Hepatocyte (in vitro differentiated cells): Measurements from ENCODE around the gene POLR3K. TPM values are rescaled to one million over a fixed set of nuclear protein-coding genes. Genes with fewer than 3 reads are reported as not detected.

Experiments
- DNase-seq: peaks from one replicate; pipeline ENCODE4 v3.0.0-alpha.2; 2016; ENCODE audit warnings: low spot score
- H2AFZ ChIP-seq: fragments of 200-600 bp; sonication (generic); 2 replicates; pipeline ENCODE4 v1.6.0; 2016; ENCODE audit warnings: antibody characterized with exemption, mild to moderate bottlenecking
- H3K27ac ChIP-seq: fragments of 200-600 bp; sonication (generic); 2 replicates; pipeline ENCODE4 v1.5.1; 2016; ENCODE audit warnings: mild to moderate bottlenecking
- H3K27me3 ChIP-seq: fragments of 200-600 bp; sonication (generic); 2 replicates; pipeline ENCODE4 v1.6.1; 2016
- H3K36me3 ChIP-seq: fragments of 200-600 bp; sonication (generic); replicated peaks from 2 replicates; pipeline ENCODE4 v1.5.1; 2016; ENCODE audit warnings: low read depth; ENCODE audit not compliant: insufficient read depth
- H3K4me1 ChIP-seq: fragments of 200-600 bp; sonication (generic); 2 replicates; pipeline ENCODE4 v1.5.1; 2016; ENCODE audit warnings: mild to moderate bottlenecking, moderate library complexity; ENCODE audit not compliant: insufficient read depth
- H3K4me2 ChIP-seq: fragments of 200-600 bp; sonication (generic); 2 replicates; pipeline ENCODE4 v1.6.0; 2016
- H3K4me3 ChIP-seq: fragments of 200-600 bp; sonication (generic); 2 replicates; pipeline ENCODE4 v1.5.1; 2016; ENCODE audit warnings: mild to moderate bottlenecking
- H3K79me2 ChIP-seq: fragments of 200-600 bp; sonication (generic); 2 replicates; pipeline ENCODE4 v1.6.0; 2017; ENCODE audit warnings: mild to moderate bottlenecking
- H3K9me2 ChIP-seq: fragments of 200-600 bp; sonication (generic); replicated peaks from 2 replicates; pipeline ENCODE4 v1.6.0; 2017; ENCODE audit warnings: mild to moderate bottlenecking; ENCODE audit not compliant: insufficient read depth
- H3K9me3 ChIP-seq: fragments of 200-600 bp; sonication (generic); 2 replicates; pipeline ENCODE4 v1.5.1; 2016; ENCODE audit warnings: low read depth, mild to moderate bottlenecking
- H4K20me1 ChIP-seq: fragments of 200-600 bp; sonication (generic); 2 replicates; pipeline ENCODE4 v1.6.0; 2016; ENCODE audit warnings: mild to moderate bottlenecking; ENCODE audit not compliant: insufficient read depth, poor library complexity, severe bottlenecking
- CTCF ChIP-seq: fragments of 200-600 bp; sonication (generic); IDR thresholded peaks from 2 replicates; pipeline ENCODE4 v1.5.1; 2016; ENCODE audit warnings: antibody characterized with exemption, mild to moderate bottlenecking; ENCODE audit not compliant: poor library complexity
- EZH2 ChIP-seq: fragments of 200-600 bp; sonication (generic); IDR thresholded peaks from 2 replicates; pipeline ENCODE4 v1.6.1; 2016; ENCODE audit warnings: antibody characterized with exemption, mild to moderate bottlenecking, borderline replicate concordance
- EZH2phosphoT487 ChIP-seq: fragments of 200-600 bp; sonication (generic); IDR thresholded peaks from one replicate; pipeline ENCODE4 v1.6.1; 2018; ENCODE audit warnings: antibody characterized with exemption, mild to moderate bottlenecking, low read depth, moderate library complexity; ENCODE audit not compliant: unreplicated experiment, severe bottlenecking
- WGBS: methylation state at CpG from one replicate; pipeline ENCODE4 v1.1.6; 2016; ENCODE audit warnings: low lambda C conversion rate; ENCODE audit errors: missing lambda C conversion rate; 5-methylcytosine and 5-hydroxymethylcytosine counted together
- polyA plus RNA-seq: library from polyadenylated mRNA; unstranded; fragments of >200 nt; fragmentation: Nextera tagmentation; extraction: Ambion mirVana; gene quantifications from 2 replicates; pipeline ENCODE4 v1.2.1, GENCODE V29; 2016
- total RNA-seq: library from RNA; depleted of rRNA; stranded (reverse); fragments of >200 nt; gene quantifications from 2 replicates; pipeline ENCODE4 v1.2.3, GENCODE V29; 2014

The POLR3K gene
- total and polyA plus RNA-seq, 2 experiments from 2014 or later: 2.7 to 12.5 TPM

DNA sequence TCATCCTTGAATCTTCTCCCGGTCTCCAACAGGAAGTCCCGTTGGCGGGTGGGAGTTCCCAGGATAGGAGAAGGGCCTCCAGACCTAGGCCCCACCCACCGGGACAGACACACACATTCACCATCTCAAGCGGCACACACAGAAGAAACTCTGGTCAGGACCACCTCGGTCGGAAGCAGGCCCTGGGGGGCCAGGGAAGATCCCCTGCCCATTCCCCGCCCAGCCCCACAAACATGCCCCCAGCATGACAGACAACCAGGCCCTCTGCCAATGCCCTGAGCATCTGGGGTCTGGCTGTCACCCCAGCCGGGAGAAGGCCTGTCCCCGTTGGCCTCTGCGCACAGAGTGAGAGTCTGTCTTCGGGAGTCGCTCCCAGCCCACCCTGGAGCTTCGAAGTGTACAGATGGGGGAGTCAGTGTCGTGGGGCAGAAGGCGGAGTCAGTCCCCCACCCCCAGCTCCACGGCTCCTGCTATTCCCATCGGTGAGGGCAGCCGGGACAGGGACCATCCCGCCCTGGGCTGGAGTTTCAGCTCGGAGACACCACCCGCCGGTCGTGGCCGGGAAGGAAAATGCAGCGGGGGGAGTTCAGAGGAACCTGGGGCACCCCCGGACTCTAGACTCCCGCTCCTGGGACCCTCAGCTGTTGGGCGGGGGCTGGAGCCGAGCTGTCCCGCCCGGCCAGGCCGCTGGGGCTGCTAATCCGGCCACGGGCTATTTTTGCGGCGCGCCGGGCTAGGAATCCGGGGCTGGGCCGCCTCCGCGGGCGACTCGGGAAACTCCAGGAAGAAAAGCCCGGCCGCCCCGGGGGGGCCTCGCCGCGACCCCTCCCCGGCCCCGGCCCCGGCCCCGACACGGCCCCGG lies 18.4 kb upstream of the POLR3K start:
- no peaks in the 10 kb centered on the region for H3K9me2 ChIP-seq
- H4K20me1 ChIP-seq: peaks cover 32% of the 10 kb centered on the region
- DNase-seq: peak; percentile 92
- peak overlapping the region; percentile 83 for H3K4me3 ChIP-seq
- no peak for TF ChIP-seq CTCF
- no peak for TF ChIP-seq EZH2
- no peak for TF ChIP-seq EZH2phosphoT487
- H3K9me3 ChIP-seq: no peaks in the 10 kb centered on the region
- peaks cover 52% of the 10 kb centered on the region for H3K4me1 ChIP-seq
- H3K27ac ChIP-seq: peak overlapping the region; percentile 95
- H3K27me3 ChIP-seq: no peaks in the 10 kb centered on the region
- H3K4me2 ChIP-seq: peak overlapping the region; percentile 92
- peaks cover 45% of the 10 kb centered on the region for H3K79me2 ChIP-seq
- 1% methylated on average over 36 of the region's 57 CpGs for WGBS
- no peaks in the 10 kb centered on the region for H3K36me3 ChIP-seq
- peak overlapping the region; percentile 45 for H2AFZ ChIP-seq

GRCh38 chr16:71210-71539 lies 17.8 kb upstream of the POLR3K start:
- TF ChIP-seq EZH2 (no peak), EZH2phosphoT487 (no peak), CTCF (no peak)
- DNase-seq: no peak
- Histone ChIP-seq H3K4me3 (no peak overlapping the region), H3K79me2 (peaks cover 50% of the 10 kb centered on the region), H2AFZ (no peak overlapping the region), H3K9me2 (no peaks in the 10 kb centered on the region), H3K27ac (peak overlapping the region; percentile 95), H3K4me2 (peak overlapping the region; percentile 92), H3K9me3 (no peaks in the 10 kb centered on the region), H3K36me3 (no peaks in the 10 kb centered on the region), H4K20me1 (peaks cover 37% of the 10 kb centered on the region), H3K4me1 (peaks cover 51% of the 10 kb centered on the region), H3K27me3 (no peaks in the 10 kb centered on the region)
- WGBS: 52% methylated on average over 5 of the region's 5 CpGs

- H2AFZ ChIP-seq: no peak overlapping the region
- WGBS: 81% methylated on average over 8 of the region's 8 CpGs
- no peak for DNase-seq
- peaks cover 54% of the 10 kb centered on the region for H3K79me2 ChIP-seq
- H3K4me2 ChIP-seq: no peak overlapping the region
- no peaks in the 10 kb centered on the region for H3K36me3 ChIP-seq
- no peak overlapping the region for H3K4me3 ChIP-seq
- no peak overlapping the region for H3K27ac ChIP-seq
- peaks cover 50% of the 10 kb centered on the region for H4K20me1 ChIP-seq
- H3K27me3 ChIP-seq: no peaks in the 10 kb centered on the region
- H3K9me2 ChIP-seq: no peaks in the 10 kb centered on the region
- H3K9me3 ChIP-seq: no peaks in the 10 kb centered on the region
- TF ChIP-seq EZH2phosphoT487 (no peak), EZH2 (no peak), CTCF (no peak)
- H3K4me1 ChIP-seq: peaks cover 40% of the 10 kb centered on the region
Observed at GRCh38 chr16:69181-69580, 15.8 kb upstream of the POLR3K start.
